ENCODE data around the gene VIPR2. TPM values are rescaled to one million over a fixed set of nuclear protein-coding genes. Genes with fewer than 3 reads are reported as not detected.

The VIPR2 gene
- total RNA-seq, 1 experiment from 2014 or later: not detected

GRCh38 chr7:159013181-159013690 lies 131.4 kb downstream of the VIPR2 start:
- TF ChIP-seq EZH2 (IDR thresholded peaks at IDR 0.05; ENCODE audit: borderline replicate concordance, low read depth, low read length, poor library complexity, severe bottlenecking): no peak
- TF ChIP-seq, protein P1, sequence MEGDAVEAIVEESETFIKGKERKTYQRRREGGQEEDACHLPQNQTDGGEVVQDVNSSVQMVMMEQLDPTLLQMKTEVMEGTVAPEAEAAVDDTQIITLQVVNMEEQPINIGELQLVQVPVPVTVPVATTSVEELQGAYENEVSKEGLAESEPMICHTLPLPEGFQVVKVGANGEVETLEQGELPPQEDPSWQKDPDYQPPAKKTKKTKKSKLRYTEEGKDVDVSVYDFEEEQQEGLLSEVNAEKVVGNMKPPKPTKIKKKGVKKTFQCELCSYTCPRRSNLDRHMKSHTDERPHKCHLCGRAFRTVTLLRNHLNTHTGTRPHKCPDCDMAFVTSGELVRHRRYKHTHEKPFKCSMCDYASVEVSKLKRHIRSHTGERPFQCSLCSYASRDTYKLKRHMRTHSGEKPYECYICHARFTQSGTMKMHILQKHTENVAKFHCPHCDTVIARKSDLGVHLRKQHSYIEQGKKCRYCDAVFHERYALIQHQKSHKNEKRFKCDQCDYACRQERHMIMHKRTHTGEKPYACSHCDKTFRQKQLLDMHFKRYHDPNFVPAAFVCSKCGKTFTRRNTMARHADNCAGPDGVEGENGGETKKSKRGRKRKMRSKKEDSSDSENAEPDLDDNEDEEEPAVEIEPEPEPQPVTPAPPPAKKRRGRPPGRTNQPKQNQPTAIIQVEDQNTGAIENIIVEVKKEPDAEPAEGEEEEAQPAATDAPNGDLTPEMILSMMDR (conservative IDR thresholded peaks at IDR 0.05; ENCODE audit: low read depth, low read length): no peak
- no peaks in the 10 kb centered on the region for H3K9me3 ChIP-seq (ENCODE audit: low read depth, low read length, poor library complexity, severe bottlenecking)
- POLR2A ChIA-PET (ENCODE audit: low non-redundant PET): no interaction called here
- H3K4me1 ChIP-seq (ENCODE audit: insufficient read depth, low read length, poor library complexity, severe bottlenecking): peaks cover 5% of the 10 kb centered on the region
- intact Hi-C loops (cut with micrococcal nuclease; ENCODE audit: unreplicated experiment): no loop called here
- no peak overlapping the region for H3K4me3 ChIP-seq (ENCODE audit: low read depth, low read length, poor library complexity, severe bottlenecking)
- H3K27ac ChIP-seq (ENCODE audit: low read depth, low read length, poor library complexity, severe bottlenecking): no peak overlapping the region
- no peaks in the 10 kb centered on the region for H3K36me3 ChIP-seq (ENCODE audit: insufficient read depth, low read length, poor library complexity, severe bottlenecking)
- DNase-seq (ENCODE audit: low spot score): no peak
- CTCF ChIA-PET: no interaction called here
- H3K27me3 ChIP-seq (replicated peaks; ENCODE audit: insufficient read depth, low read depth, low read length, poor library complexity): no peaks in the 10 kb centered on the region
- BruUV-seq (replicated peaks): no TSS peak

DNA sequence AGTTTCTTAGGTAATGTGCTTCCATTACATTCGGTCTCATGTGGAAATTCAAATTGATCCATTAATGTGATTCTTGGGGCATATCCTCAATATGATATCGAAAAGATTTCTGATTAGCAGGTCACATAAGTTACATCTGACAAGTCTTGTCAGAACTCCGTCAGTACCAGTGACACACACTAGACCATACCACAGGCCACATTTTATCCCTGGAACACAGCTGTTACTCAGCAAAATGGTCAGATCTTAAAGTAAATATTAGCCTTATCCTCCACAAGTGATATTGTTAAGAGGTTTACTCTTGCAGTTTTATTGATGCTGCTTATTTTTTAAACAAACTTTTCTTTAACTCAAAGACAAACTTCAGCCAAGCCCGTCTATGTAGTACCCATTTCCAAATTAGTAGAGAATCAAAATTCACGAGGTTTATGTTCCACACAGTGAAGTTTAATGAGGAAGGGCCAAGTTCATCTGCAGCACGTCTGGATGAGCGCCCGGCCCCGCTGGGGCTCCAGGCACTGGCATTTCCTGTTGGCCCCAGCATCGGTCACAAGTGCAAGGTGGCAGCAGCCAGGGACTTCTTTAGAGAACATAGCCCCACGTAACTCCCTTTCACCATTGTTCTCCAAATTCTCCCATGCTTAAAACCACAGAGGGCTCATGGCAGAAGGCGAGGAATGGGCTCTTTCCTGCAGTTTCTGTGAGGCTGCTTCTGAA lies 132.2 kb downstream of the VIPR2 start:
- H3K36me3 ChIP-seq (ENCODE audit: insufficient read depth, low read length, poor library complexity, severe bottlenecking): no peaks in the 10 kb centered on the region
- CTCF ChIA-PET: no interaction called here
- POLR2A ChIA-PET (ENCODE audit: low non-redundant PET): no interaction called here
- H3K27me3 ChIP-seq (replicated peaks; ENCODE audit: insufficient read depth, low read depth, low read length, poor library complexity): no peaks in the 10 kb centered on the region
- no TSS peak for BruUV-seq (replicated peaks)
- peak; percentile 37 for DNase-seq (ENCODE audit: low spot score)
- H3K4me1 ChIP-seq (ENCODE audit: insufficient read depth, low read length, poor library complexity, severe bottlenecking): peaks cover 5% of the 10 kb centered on the region
- no peak overlapping the region for H3K27ac ChIP-seq (ENCODE audit: low read depth, low read length, poor library complexity, severe bottlenecking)
- no peak overlapping the region for H3K4me3 ChIP-seq (ENCODE audit: low read depth, low read length, poor library complexity, severe bottlenecking)
- no peak for TF ChIP-seq EZH2 (IDR thresholded peaks at IDR 0.05; ENCODE audit: borderline replicate concordance, low read depth, low read length, poor library complexity, severe bottlenecking)
- TF ChIP-seq, protein P1 (conservative IDR thresholded peaks at IDR 0.05; ENCODE audit: low read depth, low read length): no peak
- intact Hi-C loops (cut with micrococcal nuclease; ENCODE audit: unreplicated experiment): no loop called here
- H3K9me3 ChIP-seq (ENCODE audit: low read depth, low read length, poor library complexity, severe bottlenecking): no peaks in the 10 kb centered on the region

DNA sequence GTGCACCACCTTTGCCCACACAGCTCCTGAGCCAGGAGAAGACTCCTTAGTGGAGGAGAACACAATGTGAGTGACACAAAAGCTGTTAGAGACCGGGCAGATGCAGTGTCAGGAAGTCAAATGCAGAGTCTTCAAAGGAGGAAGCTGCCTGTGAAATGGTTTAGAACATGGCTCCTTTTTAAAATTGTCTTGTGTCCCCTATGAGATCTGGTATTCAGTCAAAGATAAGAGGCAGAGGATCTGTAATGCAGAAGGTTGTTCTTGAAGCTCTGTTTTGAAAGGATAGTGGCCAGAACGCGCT lies 133.0 kb downstream of the VIPR2 start:
- CTCF ChIA-PET: no interaction called here
- H3K4me1 ChIP-seq (ENCODE audit: insufficient read depth, low read length, poor library complexity, severe bottlenecking): peaks cover 5% of the 10 kb centered on the region
- H3K4me3 ChIP-seq (ENCODE audit: low read depth, low read length, poor library complexity, severe bottlenecking): no peak overlapping the region
- TF ChIP-seq, protein P1 (conservative IDR thresholded peaks at IDR 0.05; ENCODE audit: low read depth, low read length): no peak
- TF ChIP-seq EZH2 (IDR thresholded peaks at IDR 0.05; ENCODE audit: borderline replicate concordance, low read depth, low read length, poor library complexity, severe bottlenecking): no peak
- no peaks in the 10 kb centered on the region for H3K27me3 ChIP-seq (replicated peaks; ENCODE audit: insufficient read depth, low read depth, low read length, poor library complexity)
- POLR2A ChIA-PET (ENCODE audit: low non-redundant PET): no interaction called here
- no peak for DNase-seq (ENCODE audit: low spot score)
- H3K9me3 ChIP-seq (ENCODE audit: low read depth, low read length, poor library complexity, severe bottlenecking): no peaks in the 10 kb centered on the region
- intact Hi-C loops (cut with micrococcal nuclease; ENCODE audit: unreplicated experiment): no loop called here
- no TSS peak for BruUV-seq (replicated peaks)
- H3K27ac ChIP-seq (ENCODE audit: low read depth, low read length, poor library complexity, severe bottlenecking): no peak overlapping the region
- no peaks in the 10 kb centered on the region for H3K36me3 ChIP-seq (ENCODE audit: insufficient read depth, low read length, poor library complexity, severe bottlenecking)
